Measurements from ENCODE around the gene OSCP1.

The OSCP1 gene

GRCh38 chr1:36380782-36381181 is 69.5 kb downstream of the OSCP1 start:
- DNase-seq = no peak

DNA sequence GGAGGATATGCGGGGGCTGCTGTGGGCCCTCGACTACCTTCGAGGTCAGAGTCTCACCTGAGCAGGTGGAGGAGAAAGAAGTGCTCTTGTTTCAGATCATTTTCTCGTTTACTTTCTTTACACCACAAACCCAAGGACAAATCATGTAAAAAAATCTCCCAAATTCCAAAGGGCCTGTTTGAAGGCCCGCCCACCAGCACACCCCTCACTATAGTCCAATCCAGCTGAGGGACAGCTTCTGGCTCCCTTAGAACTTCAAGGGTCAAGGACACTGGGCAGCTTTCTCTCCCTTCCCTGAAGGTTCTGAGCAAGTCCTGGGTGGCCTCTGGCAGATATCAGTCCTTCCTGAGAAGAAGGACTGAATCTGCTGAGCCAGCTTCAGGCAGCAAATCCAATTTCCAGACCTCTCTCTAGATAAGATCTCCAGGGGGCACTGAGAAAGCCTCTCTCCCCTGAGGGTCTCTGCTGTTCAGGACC is 70.1 kb downstream of the OSCP1 start:
- DNase-seq = no peak

DNA sequence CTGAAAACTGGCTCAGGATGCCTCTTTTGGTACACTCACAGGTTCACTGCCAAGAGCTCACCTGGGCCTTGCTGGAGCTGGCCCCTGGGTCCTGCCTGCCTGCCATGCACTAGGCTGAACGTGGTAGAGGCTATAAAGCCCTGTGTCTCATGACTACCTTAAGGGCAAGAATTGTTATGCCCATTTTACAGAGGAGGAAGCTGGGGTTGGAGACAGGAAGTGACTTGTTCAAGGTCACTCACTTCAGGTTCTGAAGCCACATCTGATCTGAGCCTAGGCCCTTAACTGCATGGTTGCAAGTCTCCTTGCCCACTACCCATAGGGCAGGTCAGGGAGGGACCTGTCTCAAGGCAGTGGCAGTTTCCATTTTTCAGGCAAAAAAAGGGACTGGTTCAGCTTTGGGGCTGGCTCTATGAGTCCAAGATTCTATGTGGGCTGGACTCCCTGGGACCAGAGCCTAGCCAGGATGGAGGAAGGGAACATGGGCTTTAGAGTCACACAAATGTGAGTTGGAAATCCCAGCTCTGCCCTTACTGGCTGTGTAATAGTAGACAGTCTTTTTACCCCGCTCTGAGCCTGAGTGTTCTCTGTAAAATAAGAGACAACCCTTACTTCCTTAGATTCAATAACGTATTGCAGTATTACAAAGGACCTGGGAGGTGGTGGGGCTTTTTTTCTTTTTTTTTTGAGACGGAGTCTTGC is 72.3 kb downstream of the OSCP1 start:
- DNase-seq = no peak

- no peak for DNase-seq
Measured at GRCh38 chr1:36372617-36373016, 77.6 kb downstream of the OSCP1 start.

- peak; percentile 72 for DNase-seq
Measured at GRCh38 chr1:36369061-36369861, 81.0 kb downstream of the OSCP1 start.
